HG03159 (cell line): ENCODE measurements around the gene PPT2.
"Not testable (repeated sequence)": the region's sequence is repeated elsewhere in the genome, so short reads cannot be mapped to it uniquely, and the experiment has no call there.

ENCODE experiments used
- ATAC-seq: cut with Tn5 transposase; IDR thresholded peaks from one replicate; pipeline ENCODE4 v1.9.1; 2021; ENCODE audit warnings: mild to moderate bottlenecking, moderate library complexity; ENCODE audit not compliant: unreplicated experiment

The PPT2 gene

GRCh38 chr6:32175711-32176475 lies 22.0 kb downstream of the PPT2 start, which contains the start of gene AGPAT1:
TSS of gene AGPAT1 (minus strand) at chr6:32176084. CDS start at chr6:32171496, 4,588 bp downstream.
- peak; percentile 36 for ATAC-seq

DNA sequence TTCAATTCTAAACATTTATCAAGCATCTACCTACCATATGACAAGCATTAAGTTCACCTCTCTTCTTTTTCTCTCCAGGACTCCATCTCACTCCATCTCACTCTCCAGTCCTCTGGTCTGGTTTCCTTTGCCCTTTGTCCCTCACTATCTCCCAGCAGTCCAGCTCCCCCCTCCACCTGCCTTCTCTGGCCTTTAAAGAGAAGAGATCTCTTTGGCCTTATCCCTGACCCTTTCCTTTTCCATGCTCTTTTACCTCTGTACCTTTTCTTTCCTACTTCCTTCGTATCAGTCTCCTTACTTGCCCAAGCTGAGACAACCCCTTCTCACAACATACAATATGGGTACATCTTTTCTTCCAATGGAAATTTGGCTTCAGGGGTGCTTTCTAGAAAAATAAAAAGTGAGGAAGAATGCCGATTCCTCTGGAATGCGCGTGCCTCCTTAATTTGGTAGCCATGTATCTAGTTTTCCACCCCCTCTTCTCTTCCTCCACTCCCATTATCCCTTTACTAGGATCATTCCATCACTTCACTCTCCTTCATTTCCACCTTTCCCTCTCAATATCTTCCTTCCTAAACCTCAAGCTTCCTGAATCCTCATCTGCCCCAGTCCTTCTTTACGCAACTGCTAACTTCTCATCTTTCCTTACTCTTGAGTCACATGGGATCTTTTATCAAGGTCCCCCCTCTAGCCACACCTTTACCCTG lies 22.7 kb downstream of the PPT2 start:
- ATAC-seq, result no peak

- ATAC-seq, result no peak
These were observed 23.3 kb downstream of the PPT2 start for GRCh38 chr6:32177183-32177787.

GRCh38 chr6:32177788-32178546 lies 24.0 kb downstream of the PPT2 start, which contains the start of gene RNF5:
TSS of gene RNF5 (plus strand) at chr6:32178405. CDS start at chr6:32178512, 107 bp downstream.
- peak; percentile 75 for ATAC-seq

GRCh38 chr6:32178547-32179440 lies 24.9 kb downstream of the PPT2 start:
- no peak for ATAC-seq

DNA sequence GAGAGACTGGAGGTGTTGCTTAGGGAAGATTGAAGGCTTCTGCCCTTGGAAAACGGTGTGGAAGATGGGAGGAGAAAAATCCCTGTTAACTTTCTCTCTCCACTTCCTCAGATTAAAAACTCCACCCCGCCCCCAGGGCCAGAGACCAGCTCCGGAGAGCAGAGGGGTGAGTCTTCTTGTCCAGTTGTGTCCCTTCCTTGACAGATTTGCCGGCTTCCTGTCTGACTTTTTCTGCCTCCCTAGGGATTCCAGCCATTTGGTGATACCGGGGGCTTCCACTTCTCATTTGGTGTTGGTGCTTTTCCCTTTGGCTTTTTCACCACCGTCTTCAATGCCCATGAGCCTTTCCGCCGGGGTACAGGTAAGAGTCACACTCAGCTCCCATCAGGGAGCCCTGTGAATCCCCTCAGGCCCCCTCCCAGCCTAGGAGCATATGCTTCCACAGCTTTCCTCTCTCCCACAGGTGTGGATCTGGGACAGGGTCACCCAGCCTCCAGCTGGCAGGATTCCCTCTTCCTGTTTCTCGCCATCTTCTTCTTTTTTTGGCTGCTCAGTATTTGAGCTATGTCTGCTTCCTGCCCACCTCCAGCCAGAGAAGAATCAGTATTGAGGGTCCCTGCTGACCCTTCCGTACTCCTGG lies 25.9 kb downstream of the PPT2 start:
- ATAC-seq, result no peak

GRCh38 chr6:32181148-32181702 lies 27.3 kb downstream of the PPT2 start:
- ATAC-seq, result no peak

- ATAC-seq, result no peak
These were observed 28.1 kb downstream of the PPT2 start for GRCh38 chr6:32181915-32182529.

GRCh38 chr6:32182555-32182981 lies 28.6 kb downstream of the PPT2 start:
- ATAC-seq, result no peak

- ATAC-seq, result no peak
These were observed 29.1 kb downstream of the PPT2 start for GRCh38 chr6:32183030-32183429.

DNA sequence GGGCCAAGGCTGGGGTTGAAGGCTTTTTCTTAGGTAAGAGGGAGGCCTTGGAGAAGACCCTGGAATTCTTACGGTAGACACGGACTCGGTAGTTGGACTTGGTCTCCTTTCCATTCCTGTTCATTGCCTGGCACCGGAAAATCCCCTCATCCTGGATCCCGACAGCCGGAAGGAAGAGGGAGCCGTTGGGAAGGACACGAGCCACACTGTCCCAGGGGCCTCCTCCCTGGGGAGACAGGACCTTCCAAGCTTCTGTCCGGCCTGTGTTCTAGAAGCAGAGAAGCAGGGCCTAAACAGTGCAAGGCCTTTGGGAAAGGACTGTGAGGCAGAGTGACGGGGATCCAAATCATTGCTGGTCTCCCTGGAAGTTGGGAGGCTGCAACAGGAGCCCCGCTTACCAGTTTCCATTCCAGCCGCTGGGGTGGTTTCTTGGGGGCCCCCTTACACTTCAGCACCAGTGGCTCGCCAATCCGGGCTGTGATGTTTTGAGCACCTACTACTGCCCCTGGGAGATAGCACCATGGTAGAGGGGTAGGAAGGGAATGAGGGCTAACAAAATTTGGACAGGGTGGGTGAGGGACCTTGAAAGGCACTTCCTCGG lies 29.6 kb downstream of the PPT2 start:
- no peak for ATAC-seq

GRCh38 chr6:32184084-32184640 lies 30.2 kb downstream of the PPT2 start, which contains the start of gene AGER:
TSS of gene AGER (minus strand) at chr6:32184253. CDS start at chr6:32184222, 31 bp downstream.
- no peak for ATAC-seq

DNA sequence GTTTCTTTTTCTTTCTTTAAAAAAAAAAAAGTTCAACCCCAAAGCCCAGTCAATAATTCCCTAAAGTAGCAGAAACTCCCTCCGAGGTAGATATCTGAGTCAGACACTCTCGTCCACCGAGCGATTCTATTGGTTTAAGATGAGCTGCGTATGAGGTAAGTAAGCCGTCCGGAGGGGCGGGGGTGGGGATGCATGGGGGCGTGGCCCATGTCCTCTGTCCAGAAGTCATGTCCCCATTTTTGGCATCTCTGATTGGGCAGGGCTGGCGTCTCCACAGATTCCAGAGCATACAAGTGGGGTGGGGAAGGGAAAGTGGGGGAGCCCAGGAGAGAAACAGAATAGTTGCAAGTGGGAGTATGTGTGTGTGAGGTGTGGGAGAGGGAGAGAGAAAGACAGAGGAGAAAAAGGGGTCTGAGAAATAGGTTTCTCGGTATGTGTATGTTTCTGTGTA lies 31.8 kb downstream of the PPT2 start:
- not testable (repeated sequence) for ATAC-seq

DNA sequence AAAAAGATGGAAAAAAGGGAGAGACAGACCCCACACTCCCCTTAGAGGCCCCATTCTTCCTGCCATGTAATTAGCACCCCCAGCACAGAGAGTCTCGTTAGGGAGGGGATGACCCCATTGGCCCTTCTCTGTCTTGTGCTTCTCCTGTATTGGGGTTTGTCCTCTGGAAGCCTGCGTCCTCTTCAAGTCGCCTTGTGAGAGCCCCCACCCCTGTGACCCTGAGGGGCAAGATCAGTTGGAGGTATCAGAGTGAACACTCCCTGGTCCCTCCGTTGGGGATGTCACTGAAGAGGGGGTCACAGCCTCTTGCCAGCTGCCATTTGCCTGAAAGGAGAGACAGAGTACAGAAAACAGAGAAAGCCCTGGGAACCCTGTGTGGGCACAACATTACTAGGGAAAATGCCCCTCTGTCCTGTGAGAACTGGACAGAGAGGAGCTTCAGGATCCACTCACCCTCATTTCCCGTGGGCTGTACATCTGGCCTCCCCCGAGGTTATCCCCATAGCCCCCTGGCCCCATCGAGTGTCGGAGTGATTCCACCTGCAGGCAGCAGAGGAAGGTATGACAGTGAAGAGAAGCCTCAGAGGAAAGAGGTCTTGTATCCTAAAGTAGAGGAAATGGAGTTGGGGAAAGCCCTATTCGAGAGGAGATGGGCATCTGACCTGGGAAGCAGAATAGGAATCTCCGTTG lies 32.4 kb downstream of the PPT2 start:
- ATAC-seq, result not testable (repeated sequence)

DNA sequence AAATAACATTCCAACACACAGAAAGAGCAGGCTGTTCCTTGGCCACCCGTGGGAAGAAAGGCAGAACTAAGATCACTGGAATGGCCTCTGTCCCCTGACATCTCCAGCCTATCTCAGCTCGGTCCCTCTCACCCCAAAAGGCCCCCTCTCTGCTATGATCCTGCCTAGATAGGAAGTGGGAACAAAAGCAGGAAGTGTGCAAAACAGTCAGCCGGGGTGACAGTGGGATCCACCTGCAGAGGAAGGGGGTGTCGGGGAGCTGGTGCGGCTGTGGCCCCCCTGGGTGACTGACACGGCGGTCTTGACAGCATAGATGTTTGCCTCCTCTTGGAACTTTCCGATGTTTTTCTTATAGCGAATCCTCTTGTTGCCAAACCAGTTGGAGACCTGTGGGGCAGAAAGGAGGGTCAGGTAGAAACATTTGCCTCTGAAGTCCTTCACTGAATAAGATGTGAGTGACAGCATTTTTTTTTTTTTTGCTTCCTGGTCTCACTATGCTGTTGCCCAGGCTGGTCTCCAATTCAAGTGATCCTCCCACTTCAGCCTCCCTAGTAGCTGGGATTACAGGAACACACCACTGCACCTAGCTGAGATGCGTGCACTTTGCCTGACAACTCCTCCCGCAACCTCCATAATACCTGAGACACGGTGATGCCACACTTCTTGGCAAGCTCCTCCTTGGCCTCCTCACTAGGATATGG lies 33.2 kb downstream of the PPT2 start:
- ATAC-seq, result no peak

DNA sequence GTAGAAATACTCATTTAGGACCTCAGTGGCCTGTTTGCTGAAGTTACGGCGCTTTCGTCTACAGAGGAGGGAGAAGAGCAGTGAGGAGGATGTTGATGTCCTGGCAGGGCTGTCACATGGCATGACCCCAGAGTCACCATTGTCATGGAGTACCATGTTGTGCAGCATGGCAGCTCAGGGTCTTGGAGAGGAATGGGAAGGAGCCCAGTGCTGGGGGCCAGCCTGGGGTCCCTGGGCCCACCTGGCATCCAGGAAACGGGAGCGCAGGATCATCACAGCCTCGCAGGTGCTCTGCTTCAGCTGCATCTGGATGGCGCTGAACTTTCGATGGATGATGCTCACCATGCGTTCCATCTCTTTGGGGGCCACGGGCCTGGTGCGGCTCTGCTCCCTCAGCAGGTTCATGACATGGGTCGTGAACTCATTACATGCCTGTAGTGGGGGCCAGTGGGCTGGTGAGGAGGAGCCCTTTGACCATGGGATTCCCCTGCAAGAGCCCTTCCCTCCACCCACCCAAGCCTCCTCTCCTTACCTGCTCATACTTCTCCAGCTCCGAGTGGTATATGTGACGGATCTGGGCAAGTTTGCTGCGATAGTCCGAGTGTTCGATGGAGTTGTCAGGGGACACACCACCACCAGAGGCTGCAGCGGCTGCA lies 33.9 kb downstream of the PPT2 start:
- ATAC-seq, result not testable (repeated sequence)
